Eye (tissue), 1 donor: ENCODE measurements around the gene LGI1.
A peak's percentile ranks its signal among the peaks of the same experiment; 100 is the strongest.

Experiments
- DNase-seq: peaks from one replicate; pipeline ENCODE4 v3.0.0-alpha.2; 2015

Gene LGI1

GRCh38 chr10:93757801-93758507 lies at the start of gene LGI1:
TSS of gene LGI1 (plus strand) at chr10:93757936. CDS start at chr10:93758145, 209 bp downstream.
- peak; percentile 41 for DNase-seq

- no peak for DNase-seq
Measured at GRCh38 chr10:93710333-93710909, 47.3 kb upstream of the LGI1 start.

- no peak for DNase-seq
Measured at GRCh38 chr10:93711891-93712290, 45.8 kb upstream of the LGI1 start.

- no peak for DNase-seq
Measured at GRCh38 chr10:93712593-93712992, 45.1 kb upstream of the LGI1 start.

GRCh38 chr10:93715345-93715744 lies 42.4 kb upstream of the LGI1 start:
- DNase-seq = no peak

- DNase-seq = no peak
Measured at GRCh38 chr10:93716766-93717165, 41.0 kb upstream of the LGI1 start.

- DNase-seq = no peak
Measured at GRCh38 chr10:93718937-93719725, 38.6 kb upstream of the LGI1 start.

GRCh38 chr10:93719901-93720300 lies 37.8 kb upstream of the LGI1 start:
- no peak for DNase-seq

- DNase-seq = no peak
Measured at GRCh38 chr10:93722550-93722949, 35.2 kb upstream of the LGI1 start.

GRCh38 chr10:93723153-93723552 lies 34.6 kb upstream of the LGI1 start:
- DNase-seq = no peak

GRCh38 chr10:93726024-93726423 lies 31.7 kb upstream of the LGI1 start:
- no peak for DNase-seq

- DNase-seq = no peak
Measured at GRCh38 chr10:93741367-93741766, 16.4 kb upstream of the LGI1 start.

- no peak for DNase-seq
Measured at GRCh38 chr10:93742633-93743349, 14.9 kb upstream of the LGI1 start.

GRCh38 chr10:93745408-93746065 lies 12.2 kb upstream of the LGI1 start:
- DNase-seq = no peak

- DNase-seq = peak; percentile 67
Measured at GRCh38 chr10:93746844-93747284, 10.9 kb upstream of the LGI1 start.

- DNase-seq = peak; percentile 37
Measured at GRCh38 chr10:93749218-93749799, 8.4 kb upstream of the LGI1 start.

GRCh38 chr10:93751124-93751523 lies 6.6 kb upstream of the LGI1 start:
- DNase-seq = no peak

- peak; percentile 71 for DNase-seq
Measured at GRCh38 chr10:93751832-93752231, 5.9 kb upstream of the LGI1 start.

GRCh38 chr10:93752761-93753160 lies 5.0 kb upstream of the LGI1 start:
- no peak for DNase-seq

GRCh38 chr10:93753621-93754250 lies 4.0 kb upstream of the LGI1 start:
- DNase-seq = no peak

- no peak for DNase-seq
Measured at GRCh38 chr10:93754761-93755160, 3.0 kb upstream of the LGI1 start.
